ENCODE results near the gene ALCAM.
A peak's percentile ranks its signal among the peaks of the same experiment; 100 is the strongest.

ALCAM gene

DNA sequence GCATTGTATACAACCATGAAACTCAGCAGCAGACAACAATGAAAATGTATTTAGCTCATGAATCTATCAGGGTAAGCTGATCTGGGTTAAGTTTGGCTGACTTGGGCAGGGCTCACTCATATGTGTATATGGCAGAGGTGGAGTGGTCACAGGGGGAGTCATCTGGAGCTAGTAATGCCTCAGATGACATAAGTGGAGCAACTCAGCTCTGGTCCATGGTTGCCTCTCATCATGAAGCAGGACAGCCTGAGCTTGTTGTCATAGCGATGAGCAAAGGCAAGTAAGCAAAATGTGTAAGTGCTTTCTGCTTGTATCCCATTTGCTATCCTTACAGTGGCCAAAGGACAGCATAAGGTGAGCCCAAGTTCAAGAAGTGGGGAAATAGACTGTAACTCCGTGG is 64.5 kb downstream of the ALCAM start:
- no peak for DNase-seq

DNA sequence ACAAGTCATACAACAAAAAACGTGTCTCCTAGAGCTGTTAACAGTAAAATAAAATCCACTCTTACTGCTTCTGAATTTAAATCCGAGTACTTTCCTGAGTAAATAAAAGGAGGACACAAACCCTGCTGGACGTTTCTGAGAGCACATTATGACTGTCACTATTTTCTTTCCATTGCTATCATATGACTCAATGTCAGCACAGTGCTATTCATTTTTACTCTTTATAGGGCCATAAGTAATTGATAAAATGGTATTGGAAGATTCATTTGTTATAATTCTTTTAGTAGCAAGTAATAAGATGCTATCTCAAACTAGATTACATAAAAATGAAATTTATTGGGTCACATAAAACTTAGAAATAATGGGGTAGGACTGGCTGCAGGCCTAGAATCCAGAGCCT is 68.6 kb downstream of the ALCAM start:
- DNase-seq: no peak

DNA sequence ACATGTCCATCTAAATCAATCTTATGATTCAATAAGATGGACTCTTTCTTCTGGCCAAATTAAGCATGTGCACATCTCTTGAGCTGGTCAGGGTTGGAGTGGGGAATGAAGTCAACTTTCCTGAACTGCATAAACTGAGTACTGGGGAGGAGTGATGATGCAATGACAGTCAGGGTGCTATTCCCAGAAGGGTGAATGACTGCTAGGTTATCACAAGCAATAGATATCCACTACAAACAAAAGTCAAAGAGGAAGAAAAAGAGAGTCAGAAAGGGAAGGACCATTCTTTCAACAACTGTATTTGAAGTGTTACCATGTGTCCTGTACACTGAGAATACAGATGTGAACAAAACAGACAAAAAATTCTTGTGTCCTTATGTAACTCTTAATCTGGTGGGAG is 70.0 kb downstream of the ALCAM start:
- DNase-seq: no peak

DNA sequence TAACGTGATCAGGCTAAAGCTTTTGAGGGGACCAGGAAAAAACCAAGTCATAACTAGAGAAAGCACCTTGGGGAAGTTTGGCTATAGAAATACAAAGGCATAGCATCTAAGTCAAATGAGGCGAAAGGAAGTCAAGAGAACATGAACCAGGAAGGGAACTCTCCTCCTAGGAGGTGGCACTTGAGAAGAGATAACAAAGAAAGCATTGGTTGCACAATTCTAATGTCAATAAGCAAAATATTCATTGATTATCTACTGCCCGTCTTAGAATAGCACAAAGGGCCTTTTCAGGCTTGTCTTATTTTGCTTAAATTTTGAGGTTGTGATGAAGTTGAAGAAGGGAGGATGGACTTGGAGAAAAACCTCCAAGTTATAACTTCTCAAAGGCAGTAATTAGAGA is 73.4 kb downstream of the ALCAM start:
- no peak for DNase-seq

DNA sequence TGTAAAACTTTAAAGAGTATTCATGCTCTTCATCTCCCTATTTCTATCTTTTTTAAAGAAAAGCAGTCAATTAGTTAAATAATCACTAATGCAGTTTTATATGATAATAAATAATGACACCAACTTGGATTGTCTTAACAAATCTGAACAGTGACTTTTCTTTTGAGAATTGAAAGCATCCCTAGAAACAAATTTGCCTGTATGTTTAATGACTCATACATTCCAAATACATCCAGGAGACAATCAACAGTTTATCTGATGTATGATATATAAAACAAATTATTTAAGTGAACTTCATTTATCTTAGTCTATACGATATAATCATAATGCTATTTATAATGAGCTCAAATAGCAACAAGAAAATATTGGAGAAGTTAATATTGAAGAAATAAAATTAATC is 78.0 kb downstream of the ALCAM start:
- DNase-seq: no peak

DNA sequence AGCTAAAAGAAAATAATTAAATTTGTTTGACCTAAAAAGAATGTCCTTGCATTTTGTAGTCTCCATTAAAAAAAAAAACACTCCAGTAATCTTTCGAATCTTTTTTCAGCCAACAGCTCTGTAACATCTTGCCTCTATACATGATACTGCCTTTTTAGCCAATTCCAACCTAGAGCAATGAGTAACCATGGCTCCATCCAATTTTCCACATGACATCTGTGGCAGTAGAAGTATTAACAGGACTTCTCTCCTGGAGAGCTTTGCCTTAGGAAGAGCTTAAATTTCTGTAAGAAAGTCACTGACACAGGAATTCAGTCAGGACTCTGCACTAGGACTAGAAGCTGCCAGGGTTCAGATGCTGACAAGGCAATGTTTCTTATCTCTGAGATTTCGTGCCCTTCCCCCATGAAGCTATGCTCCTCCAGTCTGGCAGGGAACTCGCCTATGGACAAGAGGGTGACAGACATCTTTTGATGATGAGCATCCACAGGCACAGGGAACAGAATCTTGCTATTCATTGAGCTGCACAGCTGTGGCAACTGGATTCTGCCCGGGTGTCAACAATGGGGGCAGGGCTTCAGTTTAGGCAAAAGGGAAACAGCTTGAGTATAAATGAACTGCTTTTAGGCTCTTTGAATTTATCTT is 81.8 kb downstream of the ALCAM start:
- no peak for DNase-seq

DNA sequence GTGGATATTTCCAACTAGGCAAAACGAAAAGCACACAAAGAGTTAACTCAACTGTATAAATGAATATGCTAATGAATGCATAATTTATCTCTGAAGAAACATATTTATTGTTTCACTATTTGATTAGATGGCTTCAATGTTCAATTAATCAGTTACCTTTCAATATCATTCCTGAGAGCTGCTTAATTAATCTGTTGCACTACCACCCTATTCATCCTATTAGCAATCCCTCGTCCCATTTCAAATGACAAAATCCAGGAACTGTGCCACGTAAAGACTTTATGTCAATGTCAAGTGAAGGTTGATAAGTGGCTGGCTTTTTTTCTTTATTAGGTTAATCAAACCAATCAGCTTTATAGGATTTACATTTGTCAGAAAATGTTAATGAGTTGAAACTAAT is 82.7 kb downstream of the ALCAM start:
- no peak for DNase-seq

DNA sequence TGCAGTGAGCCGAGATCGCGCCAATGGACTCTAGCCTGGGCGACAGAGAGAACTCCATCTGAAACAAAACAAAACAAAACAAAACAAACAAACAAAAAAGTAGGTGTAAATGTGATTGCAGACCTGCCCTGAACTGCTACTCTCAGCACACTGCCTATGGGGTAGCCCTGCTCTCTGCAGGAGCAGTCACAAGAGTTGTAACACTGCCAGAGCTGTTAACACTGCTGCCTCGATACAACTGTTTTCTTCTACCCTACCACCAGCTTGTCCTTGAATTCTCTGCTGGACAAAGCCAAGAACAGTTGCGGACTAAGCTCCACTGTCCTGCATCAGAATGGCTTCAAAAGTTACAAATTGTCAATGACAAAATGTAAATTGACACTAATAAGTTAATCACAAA is 89.3 kb downstream of the ALCAM start:
- DNase-seq: no peak

DNA sequence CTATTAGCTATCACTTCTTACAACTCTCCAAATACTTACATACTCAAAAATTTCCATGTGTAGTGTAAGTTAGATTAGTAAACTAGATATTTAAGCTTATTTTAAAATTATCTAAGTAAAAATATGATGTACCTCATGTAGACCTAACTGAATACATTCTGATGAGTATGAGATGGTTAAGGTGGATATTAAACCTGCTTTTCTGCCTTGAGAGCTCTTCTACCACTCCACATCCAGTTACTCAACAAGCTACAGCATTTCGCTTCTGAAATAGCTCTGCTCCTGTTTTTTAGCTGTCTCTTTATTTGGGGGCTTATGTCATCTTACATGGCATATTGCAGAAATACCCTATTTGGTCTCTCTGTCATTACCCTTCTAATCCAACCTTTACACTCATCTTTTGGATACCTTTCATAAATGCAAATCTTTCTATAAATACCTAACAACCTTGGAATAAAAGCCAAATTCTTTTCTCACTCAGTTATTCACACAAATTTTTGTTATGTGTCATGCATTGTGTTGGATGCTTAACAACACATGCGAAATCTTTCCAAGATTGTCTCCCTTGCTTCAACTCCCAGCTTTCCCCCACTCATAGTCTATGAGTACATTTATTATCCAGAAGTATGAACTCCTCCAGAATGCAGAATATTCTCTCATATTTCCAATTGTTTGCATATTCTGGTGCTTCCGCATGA is 92.0 kb downstream of the ALCAM start:
- DNase-seq: no peak

DNA sequence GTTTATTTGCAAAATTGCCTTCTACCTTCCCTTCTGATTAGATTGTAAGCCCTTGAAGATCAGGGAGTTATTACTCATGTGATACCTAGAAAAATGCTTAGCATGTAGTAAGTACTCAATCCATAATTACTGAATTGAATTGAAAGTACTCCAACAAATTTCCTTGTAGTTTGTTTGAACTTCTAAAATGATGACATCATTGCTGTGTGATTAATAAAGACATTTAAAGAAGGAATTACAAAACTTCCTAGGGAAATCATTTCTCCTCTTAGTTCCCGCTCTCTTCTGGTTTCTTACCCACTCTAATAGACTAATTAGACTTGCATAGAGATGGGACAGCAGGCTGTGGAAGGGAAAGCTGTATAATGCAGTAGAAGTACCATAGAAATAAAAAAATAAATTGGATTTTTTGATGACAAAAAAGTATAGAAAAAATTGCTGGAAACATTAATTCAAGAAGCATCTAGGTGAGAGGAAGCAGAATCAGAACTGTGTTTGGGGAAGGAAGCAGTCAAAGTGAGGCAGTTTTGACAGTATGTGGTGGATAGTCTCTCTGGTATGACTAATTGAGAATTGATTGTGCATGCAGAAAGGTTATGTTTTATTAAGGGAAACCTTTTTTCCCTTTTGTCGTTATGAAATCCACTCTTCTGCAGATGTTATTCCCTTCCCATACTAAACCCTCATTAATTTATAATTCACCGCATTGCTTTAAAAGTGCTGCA is 93.0 kb downstream of the ALCAM start:
- DNase-seq: no peak

DNA sequence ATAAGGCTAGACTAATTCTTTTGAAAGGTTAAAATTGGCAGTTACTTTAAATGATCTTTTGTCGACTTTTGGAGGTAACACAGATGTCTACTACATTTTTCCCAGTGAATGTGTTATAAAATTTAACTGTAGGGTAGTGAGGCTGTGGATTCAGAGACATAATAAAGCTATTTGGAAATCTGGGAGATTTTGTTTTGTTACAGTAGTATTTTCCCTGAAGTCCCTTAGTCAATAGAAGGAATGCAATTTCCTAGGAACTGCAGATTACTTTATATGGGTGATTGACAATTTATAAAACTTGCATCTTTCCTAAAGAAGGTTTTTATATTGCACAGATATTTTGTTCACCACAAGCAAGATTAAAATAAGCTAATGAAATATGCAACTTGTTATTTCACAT is 96.9 kb downstream of the ALCAM start:
- DNase-seq: no peak

DNA sequence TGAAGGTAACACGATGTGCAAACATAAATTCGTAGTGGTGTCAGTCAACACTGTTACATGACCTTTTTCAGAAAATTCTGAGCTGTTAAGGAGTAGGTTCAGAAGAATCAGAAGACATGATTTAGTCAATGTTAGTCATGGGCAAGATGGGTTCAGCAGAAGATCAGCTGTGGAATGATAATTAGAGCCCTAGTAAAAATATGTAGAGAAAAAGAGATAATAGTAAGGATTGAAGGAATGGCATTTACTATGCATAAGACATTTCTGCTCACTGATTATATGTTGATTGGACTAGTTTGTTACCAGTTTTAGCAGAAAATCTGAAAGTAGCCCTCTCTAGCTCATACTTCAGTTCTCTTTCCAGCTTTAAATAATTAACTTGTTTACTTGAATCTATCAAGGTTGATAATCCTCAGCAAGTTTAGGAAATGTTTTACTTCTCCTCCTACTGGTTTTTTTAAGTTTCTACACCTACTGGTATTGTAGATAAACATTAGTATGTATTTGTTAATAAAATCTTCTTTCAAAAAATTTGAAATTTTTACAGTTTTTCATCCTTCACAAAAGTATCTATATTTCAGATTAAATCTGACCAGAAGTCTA is 98.6 kb downstream of the ALCAM start:
- no peak for DNase-seq

DNA sequence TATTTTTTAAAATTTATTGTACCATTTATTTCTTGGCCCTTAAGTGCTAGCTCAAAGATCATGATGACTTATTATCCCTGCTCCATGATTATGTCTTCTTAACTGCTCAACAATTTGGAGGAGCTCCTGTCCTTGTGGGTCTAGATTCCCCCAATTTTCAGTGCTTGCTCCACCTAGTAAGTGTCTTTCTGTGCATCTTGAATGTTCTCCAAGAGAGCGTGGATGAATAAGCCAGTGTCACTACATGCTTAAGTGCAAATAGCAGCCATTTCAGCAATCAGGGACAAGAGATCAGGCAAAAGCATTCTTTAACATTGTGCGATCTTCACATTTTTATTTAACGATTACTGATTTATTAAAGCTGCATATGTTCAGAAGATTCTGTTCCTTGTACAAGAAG is 99.4 kb downstream of the ALCAM start:
- DNase-seq: no peak

DNA sequence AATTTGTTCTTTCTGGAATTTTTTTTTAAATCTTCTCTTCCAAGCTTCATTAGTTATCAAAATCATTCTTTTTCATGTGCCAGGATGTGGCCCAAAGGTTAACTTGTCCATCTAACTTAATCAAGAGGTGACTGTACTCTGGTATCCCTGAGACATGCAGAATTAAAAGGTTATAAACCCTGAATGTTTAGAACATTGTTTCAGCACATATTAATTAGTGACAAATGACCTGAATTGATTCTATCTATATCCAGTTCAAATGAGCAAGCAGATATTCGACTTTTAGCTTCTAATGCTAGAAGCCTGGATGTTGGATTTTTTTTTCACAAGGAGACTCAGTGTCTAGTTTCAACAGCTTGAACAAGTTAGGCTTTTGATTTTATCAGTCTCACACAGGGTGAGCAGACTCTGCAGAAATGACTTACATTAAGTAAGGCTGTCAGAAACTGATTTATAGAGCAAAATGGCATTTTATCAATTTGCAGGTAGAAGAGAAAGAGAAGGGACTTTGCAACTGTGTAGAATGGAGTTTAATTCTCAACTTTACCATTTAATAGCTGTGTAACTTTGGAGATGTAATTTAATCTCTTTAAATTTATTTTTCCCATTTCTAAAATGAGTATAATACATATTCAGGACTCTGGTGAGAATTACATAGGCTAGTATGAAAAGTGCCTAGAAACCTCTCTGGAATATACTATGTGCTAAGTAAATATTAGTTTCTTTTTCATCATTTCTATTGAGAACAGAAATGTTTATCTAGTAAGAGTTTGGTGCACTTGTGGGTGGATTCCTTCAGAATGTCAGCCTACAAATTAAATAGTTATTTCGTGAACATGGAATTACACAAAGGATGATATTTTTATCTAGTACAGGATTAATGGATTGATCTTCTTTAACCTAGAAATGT is 100.0 kb downstream of the ALCAM start:
- no peak for DNase-seq

DNA sequence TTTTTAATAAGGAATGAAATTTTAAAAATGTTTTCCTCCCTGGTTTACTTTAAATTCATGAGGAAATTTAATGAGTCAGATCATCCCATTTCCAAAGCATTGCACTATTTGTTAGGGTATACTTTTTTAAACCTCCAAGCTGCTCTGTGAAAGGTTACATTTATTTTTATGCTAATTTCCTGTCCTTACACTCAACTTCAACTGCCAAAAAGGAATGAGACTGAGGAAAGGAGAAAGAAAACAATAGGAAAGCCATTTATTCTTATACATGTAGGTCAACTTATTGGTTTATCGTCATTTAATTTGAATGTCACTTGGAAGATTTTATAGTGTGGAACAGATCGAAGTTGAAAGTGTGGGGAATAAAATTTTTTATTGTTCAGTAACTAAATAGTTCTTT is 104.1 kb downstream of the ALCAM start:
- no peak for DNase-seq

DNA sequence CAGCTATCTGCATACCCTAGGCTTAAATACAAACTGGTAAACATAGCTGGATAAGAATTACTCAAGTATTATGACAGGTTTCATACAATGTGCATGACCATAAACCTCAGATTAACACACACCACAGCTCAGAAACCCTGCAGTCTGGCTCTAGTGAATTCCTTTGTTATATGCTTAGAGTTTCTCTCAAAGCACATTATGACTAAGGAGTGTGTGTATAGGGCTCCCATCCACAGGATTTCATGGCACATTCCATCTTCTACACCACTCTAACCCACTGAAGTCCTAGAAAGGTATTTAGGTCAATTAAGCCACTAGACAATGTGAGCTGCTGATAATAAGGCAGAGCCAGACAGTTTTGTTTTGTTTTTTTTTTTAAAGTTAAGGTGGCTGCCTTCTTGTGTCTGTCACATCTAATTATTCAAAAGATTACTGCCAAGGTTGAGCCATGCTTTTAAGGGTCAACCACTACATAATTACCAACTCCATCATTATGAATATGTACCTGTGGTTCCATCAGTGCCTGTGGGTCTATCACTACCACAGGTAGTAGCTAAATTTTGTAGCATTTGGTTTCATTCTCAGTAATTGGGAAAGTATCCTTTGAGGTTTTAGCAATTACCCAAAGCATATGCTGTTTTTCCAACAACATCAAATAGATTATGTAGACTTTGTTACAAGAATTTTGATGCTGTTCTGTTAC is 107.0 kb downstream of the ALCAM start:
- peak; percentile 45 for DNase-seq

DNA sequence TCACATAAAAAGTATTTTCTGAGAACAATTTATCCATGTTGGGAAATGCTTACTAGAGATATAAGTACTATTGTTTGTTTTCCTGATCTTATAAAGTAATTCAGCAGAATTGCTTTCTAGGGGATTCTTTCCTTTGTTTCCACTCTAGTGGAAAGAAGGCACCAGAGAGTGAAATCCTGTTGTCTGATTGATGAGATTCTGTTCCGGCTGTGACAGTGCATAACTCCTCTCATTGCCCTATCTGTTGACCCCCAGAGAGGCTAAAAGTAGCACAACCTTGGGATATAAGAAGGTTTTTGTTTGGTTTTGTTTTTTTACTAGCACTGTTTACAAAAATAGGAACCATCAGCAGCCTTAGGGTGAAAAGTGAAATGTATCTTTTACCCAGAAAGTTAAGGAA is 114.1 kb downstream of the ALCAM start:
- DNase-seq: no peak

DNA sequence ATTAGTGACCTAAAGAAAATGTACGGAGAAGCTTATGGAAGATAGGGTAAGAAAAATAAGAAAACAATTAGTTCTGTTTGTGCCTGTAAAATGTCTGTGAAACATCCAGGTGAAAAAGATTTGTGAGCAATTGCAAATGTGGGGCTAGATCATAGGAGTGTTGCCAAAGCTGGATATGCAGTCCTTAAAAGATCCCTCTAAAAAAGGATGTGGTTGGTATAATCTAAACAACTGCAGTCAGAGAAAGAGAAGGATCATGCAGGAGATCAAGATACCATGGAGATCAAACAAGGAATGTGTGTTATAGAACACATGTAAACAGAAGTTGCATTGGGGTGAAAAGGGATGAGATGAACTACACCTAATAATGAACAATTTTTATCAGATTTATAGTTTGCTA is 116.8 kb downstream of the ALCAM start:
- DNase-seq: no peak

DNA sequence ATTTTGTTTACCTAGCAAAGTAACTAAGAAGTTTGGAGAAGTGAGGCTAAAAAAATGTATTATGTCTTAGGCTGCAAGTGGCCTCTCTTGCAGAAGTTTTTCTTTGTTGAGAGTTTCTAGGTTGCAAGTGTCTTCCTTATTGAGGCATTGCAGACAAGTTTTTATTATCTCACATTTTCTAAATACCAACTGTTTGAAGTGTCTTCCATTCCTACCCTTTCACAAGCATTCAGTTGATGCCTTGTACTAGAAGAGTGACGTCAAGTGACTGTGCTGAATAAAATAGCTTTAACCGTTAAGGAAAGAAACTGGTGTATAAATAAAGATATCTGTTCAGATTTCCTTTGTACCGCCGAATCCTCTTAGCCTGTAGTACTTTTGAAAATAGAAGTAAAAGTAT is 123.3 kb downstream of the ALCAM start:
- DNase-seq: no peak

DNA sequence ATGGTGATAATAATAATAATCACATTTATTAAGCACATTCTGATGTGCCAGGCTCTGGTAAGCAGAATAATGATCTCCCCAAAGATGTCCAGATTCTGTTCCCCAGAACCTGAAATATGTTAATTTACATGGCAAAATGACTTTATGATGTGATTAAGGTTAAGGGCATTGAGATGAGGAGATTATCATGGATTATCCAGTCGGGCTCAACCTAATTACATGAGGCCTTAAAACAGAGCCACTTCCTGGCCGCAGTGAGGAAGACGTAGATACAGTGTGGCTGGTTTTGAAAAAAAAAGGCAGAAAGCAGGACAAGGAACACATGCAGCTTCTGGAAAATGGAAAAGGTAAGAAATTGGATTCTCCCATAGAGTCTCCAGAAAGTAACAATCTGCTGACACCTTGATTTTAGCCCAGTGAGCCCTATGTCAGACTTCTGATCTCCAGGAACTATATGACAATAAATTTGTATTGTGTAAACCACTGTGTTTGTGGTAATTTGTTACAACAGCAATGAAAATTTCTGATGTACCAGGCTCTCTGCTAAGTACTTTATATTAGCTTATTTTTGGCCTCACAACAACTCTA is 126.7 kb downstream of the ALCAM start:
- no peak for DNase-seq

DNA sequence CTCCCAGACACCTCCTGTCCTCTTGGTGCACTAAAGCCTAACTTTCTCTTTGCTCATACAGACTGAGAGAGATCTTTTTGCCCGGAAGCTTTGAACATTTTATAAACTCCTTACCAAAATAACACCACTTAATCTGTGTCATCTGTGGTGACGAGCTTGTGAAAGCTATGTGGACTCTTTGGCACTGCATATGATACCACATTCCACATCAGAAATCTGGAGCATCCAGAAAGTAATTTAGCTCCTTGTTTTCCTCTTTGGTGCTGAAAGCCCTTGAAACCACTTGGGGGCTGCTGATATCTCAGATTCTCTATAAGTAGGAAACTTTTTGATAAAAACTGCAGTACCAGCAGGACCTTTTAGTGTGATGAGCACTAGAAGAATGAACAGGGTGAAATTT is 128.3 kb downstream of the ALCAM start:
- no peak for DNase-seq

DNA sequence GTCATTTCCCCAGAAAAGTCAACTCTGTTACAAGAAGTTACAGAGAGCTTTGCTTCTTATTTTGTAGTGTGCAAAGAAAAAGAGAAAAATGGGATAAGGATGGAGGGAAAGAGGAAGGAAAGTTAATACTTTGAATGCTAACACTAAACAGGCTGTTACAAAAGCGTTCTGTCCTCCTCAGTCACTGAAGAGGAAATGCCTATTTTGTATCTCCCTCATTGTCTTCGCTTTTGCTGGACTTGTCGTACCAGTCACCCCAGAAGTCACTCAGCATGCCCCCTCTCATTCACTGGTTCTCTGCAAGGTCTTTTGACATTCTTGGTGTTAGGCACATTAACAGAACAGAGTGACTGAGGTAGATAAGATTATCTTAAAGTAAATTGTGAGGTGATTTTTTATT is 129.6 kb downstream of the ALCAM start:
- no peak for DNase-seq

Data from retina (tissue), 1 donor.